Measurements from ENCODE around the gene TYW1. TPM values are rescaled to one million over a fixed set of nuclear protein-coding genes. Genes with fewer than 3 reads are reported as not detected.
"Not testable (repeated sequence)": the region's sequence is repeated elsewhere in the genome, so short reads cannot be mapped to it uniquely, and the experiment has no call there.

Gene TYW1
- polyA plus RNA-seq, 4 donors: 3.4 to 18.8 (median 8.1) TPM

- not testable (repeated sequence) for H3K4me3 ChIP-seq (ENCODE audit: low read depth in 1 of 3, low read length in 3 of 3); H3K27ac ChIP-seq (ENCODE audit: low read depth in 1 of 3, low read length in 2 of 3); H3K4me1 ChIP-seq (ENCODE audit: control insufficient read depth in 3 of 3, insufficient read depth in 2 of 3, low read depth in 1 of 3, low read length in 2 of 3); FAIRE-seq; H3K9me3 ChIP-seq (ENCODE audit: control insufficient read depth in 2 of 2, insufficient read depth in 1 of 2, low read depth in 1 of 2, low read length in 1 of 2); DNase-seq; H3K27me3 ChIP-seq (ENCODE audit: control insufficient read depth in 3 of 3, insufficient read depth in 3 of 3, low read length in 3 of 3)
- H3K36me3 ChIP-seq (ENCODE audit: control insufficient read depth in 3 of 3, insufficient read depth in 2 of 3, low read depth in 1 of 3, low read length in 3 of 3): peaks cover 0 to 20% (median 0%) of the 10 kb centered on the region in 3 donors
- WGBS, 3 donors: 97 to 100% (median 97%) methylated on average over 6 to 7 of the region's 7 CpGs
Measured at GRCh38 chr7:67156064-67156463, 159.4 kb downstream of the TYW1 start.

GRCh38 chr7:67163285-67163684, 166.7 kb downstream of the TYW1 start:
- H3K36me3 ChIP-seq (ENCODE audit: control insufficient read depth in 3 of 3, insufficient read depth in 2 of 3, low read depth in 1 of 3, low read length in 3 of 3); H3K4me3 ChIP-seq (ENCODE audit: low read depth in 1 of 3, low read length in 3 of 3); H3K4me1 ChIP-seq (ENCODE audit: control insufficient read depth in 3 of 3, insufficient read depth in 2 of 3, low read depth in 1 of 3, low read length in 2 of 3); FAIRE-seq; H3K27ac ChIP-seq (ENCODE audit: low read depth in 1 of 3, low read length in 2 of 3); H3K27me3 ChIP-seq (ENCODE audit: control insufficient read depth in 3 of 3, insufficient read depth in 3 of 3, low read length in 3 of 3); H3K9me3 ChIP-seq (ENCODE audit: control insufficient read depth in 2 of 2, insufficient read depth in 1 of 2, low read depth in 1 of 2, low read length in 1 of 2): not testable (repeated sequence)
- DNase-seq: peak in 1 of 2 donors; percentile 51
- WGBS, 3 donors: 67 to 88% (median 68%) methylated on average over 5 of the region's 5 CpGs

- not testable (repeated sequence) for DNase-seq; H3K4me1 ChIP-seq (ENCODE audit: control insufficient read depth in 3 of 3, insufficient read depth in 2 of 3, low read depth in 1 of 3, low read length in 2 of 3); H3K27me3 ChIP-seq (ENCODE audit: control insufficient read depth in 3 of 3, insufficient read depth in 3 of 3, low read length in 3 of 3); H3K4me3 ChIP-seq (ENCODE audit: low read depth in 1 of 3, low read length in 3 of 3); H3K36me3 ChIP-seq (ENCODE audit: control insufficient read depth in 3 of 3, insufficient read depth in 2 of 3, low read depth in 1 of 3, low read length in 3 of 3); H3K9me3 ChIP-seq (ENCODE audit: control insufficient read depth in 2 of 2, insufficient read depth in 1 of 2, low read depth in 1 of 2, low read length in 1 of 2); H3K27ac ChIP-seq (ENCODE audit: low read depth in 1 of 3, low read length in 2 of 3)
- peak; percentile 64 for FAIRE-seq
- 68 to 81% (median 77%) methylated on average over 3 of the region's 3 CpGs for WGBS, 3 donors
Measured at GRCh38 chr7:67171151-67171550, 174.5 kb downstream of the TYW1 start.

GRCh38 chr7:67176730-67177129, 180.1 kb downstream of the TYW1 start:
- FAIRE-seq; H3K4me3 ChIP-seq (ENCODE audit: low read depth in 1 of 3, low read length in 3 of 3): not testable (repeated sequence)
- 48 to 77% (median 74%) methylated on average over 6 of the region's 6 CpGs for WGBS, 3 donors

GRCh38 chr7:67178915-67179688, 182.5 kb downstream of the TYW1 start:
- DNase-seq: peak; percentile 2 to 25
- 72 to 74% (median 73%) methylated on average over 5 of the region's 5 CpGs for WGBS, 3 donors
- H3K27ac ChIP-seq (ENCODE audit: low read depth in 1 of 3, low read length in 2 of 3); H3K4me1 ChIP-seq (ENCODE audit: control insufficient read depth in 3 of 3, insufficient read depth in 2 of 3, low read depth in 1 of 3, low read length in 2 of 3); H3K4me3 ChIP-seq (ENCODE audit: low read depth in 1 of 3, low read length in 3 of 3); H3K27me3 ChIP-seq (ENCODE audit: control insufficient read depth in 3 of 3, insufficient read depth in 3 of 3, low read length in 3 of 3); H3K36me3 ChIP-seq (ENCODE audit: control insufficient read depth in 3 of 3, insufficient read depth in 2 of 3, low read depth in 1 of 3, low read length in 3 of 3); H3K9me3 ChIP-seq (ENCODE audit: control insufficient read depth in 2 of 2, insufficient read depth in 1 of 2, low read depth in 1 of 2, low read length in 1 of 2); FAIRE-seq: not testable (repeated sequence)

More at GRCh38 chr7:67176730-67177129, 180.1 kb downstream of the TYW1 start:
- H3K27ac ChIP-seq (ENCODE audit: low read depth in 1 of 3, low read length in 2 of 3); DNase-seq; H3K27me3 ChIP-seq (ENCODE audit: control insufficient read depth in 3 of 3, insufficient read depth in 3 of 3, low read length in 3 of 3); H3K4me1 ChIP-seq (ENCODE audit: control insufficient read depth in 3 of 3, insufficient read depth in 2 of 3, low read depth in 1 of 3, low read length in 2 of 3); H3K36me3 ChIP-seq (ENCODE audit: control insufficient read depth in 3 of 3, insufficient read depth in 2 of 3, low read depth in 1 of 3, low read length in 3 of 3); H3K9me3 ChIP-seq (ENCODE audit: control insufficient read depth in 2 of 2, insufficient read depth in 1 of 2, low read depth in 1 of 2, low read length in 1 of 2): not testable (repeated sequence)

- DNase-seq; H3K4me1 ChIP-seq (ENCODE audit: control insufficient read depth in 3 of 3, insufficient read depth in 2 of 3, low read depth in 1 of 3, low read length in 2 of 3); H3K4me3 ChIP-seq (ENCODE audit: low read depth in 1 of 3, low read length in 3 of 3); H3K27me3 ChIP-seq (ENCODE audit: control insufficient read depth in 3 of 3, insufficient read depth in 3 of 3, low read length in 3 of 3); FAIRE-seq; H3K27ac ChIP-seq (ENCODE audit: low read depth in 1 of 3, low read length in 2 of 3); H3K9me3 ChIP-seq (ENCODE audit: control insufficient read depth in 2 of 2, insufficient read depth in 1 of 2, low read depth in 1 of 2, low read length in 1 of 2); H3K36me3 ChIP-seq (ENCODE audit: control insufficient read depth in 3 of 3, insufficient read depth in 2 of 3, low read depth in 1 of 3, low read length in 3 of 3): not testable (repeated sequence)
- WGBS, 3 donors: 87 to 96% (median 95%) methylated on average over 15 of the region's 17 CpGs
Measured at GRCh38 chr7:67182956-67183750, 186.5 kb downstream of the TYW1 start.

- H3K9me3 ChIP-seq (ENCODE audit: control insufficient read depth in 2 of 2, insufficient read depth in 1 of 2, low read depth in 1 of 2, low read length in 1 of 2); H3K27me3 ChIP-seq (ENCODE audit: control insufficient read depth in 3 of 3, insufficient read depth in 3 of 3, low read length in 3 of 3); FAIRE-seq; DNase-seq; H3K4me1 ChIP-seq (ENCODE audit: control insufficient read depth in 3 of 3, insufficient read depth in 2 of 3, low read depth in 1 of 3, low read length in 2 of 3); H3K4me3 ChIP-seq (ENCODE audit: low read depth in 1 of 3, low read length in 3 of 3); H3K27ac ChIP-seq (ENCODE audit: low read depth in 1 of 3, low read length in 2 of 3); H3K36me3 ChIP-seq (ENCODE audit: control insufficient read depth in 3 of 3, insufficient read depth in 2 of 3, low read depth in 1 of 3, low read length in 3 of 3): not testable (repeated sequence)
- WGBS, 3 donors: 83 to 94% (median 93%) methylated on average over 9 of the region's 10 CpGs
Measured at GRCh38 chr7:67184912-67185659, 188.5 kb downstream of the TYW1 start.

- H3K4me3 ChIP-seq (ENCODE audit: low read depth in 1 of 3, low read length in 3 of 3); H3K27ac ChIP-seq (ENCODE audit: low read depth in 1 of 3, low read length in 2 of 3); DNase-seq; H3K4me1 ChIP-seq (ENCODE audit: control insufficient read depth in 3 of 3, insufficient read depth in 2 of 3, low read depth in 1 of 3, low read length in 2 of 3); H3K9me3 ChIP-seq (ENCODE audit: control insufficient read depth in 2 of 2, insufficient read depth in 1 of 2, low read depth in 1 of 2, low read length in 1 of 2); H3K36me3 ChIP-seq (ENCODE audit: control insufficient read depth in 3 of 3, insufficient read depth in 2 of 3, low read depth in 1 of 3, low read length in 3 of 3); FAIRE-seq; H3K27me3 ChIP-seq (ENCODE audit: control insufficient read depth in 3 of 3, insufficient read depth in 3 of 3, low read length in 3 of 3): not testable (repeated sequence)
- WGBS, 3 donors: 52 to 56% (median 54%) methylated on average over 2 of the region's 3 CpGs
Measured at GRCh38 chr7:67185660-67186129, 189.1 kb downstream of the TYW1 start.
